ENCODE measurements around the gene STX17. TPM values are rescaled to one million over a fixed set of nuclear protein-coding genes. Genes with fewer than 3 reads are reported as not detected.

Gene STX17
- total RNA-seq, 1 experiment from 2014 or later = 24.6 TPM

- DNase-seq (ENCODE audit: low read depth, low spot score) (no peak), ATAC-seq (no peak)
- RAD21 ChIA-PET (ENCODE audit: low non-redundant PET in 1 of 2, low total read pairs in 2 of 2, uncharacterized antibody in 2 of 2, unreplicated experiment in 2 of 2) = no interaction called here
- TF ChIP-seq TCF7L2 (IDR thresholded peaks at IDR 0.05; ENCODE audit: borderline replicate concordance, extremely low read depth, insufficient read depth, insufficient read length) (no peak), EZH2 (IDR thresholded peaks at IDR 0.05) (no peak), SP1 (IDR thresholded peaks at IDR 0.05; ENCODE audit: low read depth) (no peak), CTCF (IDR thresholded peaks at IDR 0.05 in 2 of 3, conservative IDR thresholded peaks at IDR 0.05 in 1 of 3; ENCODE audit: borderline replicate concordance in 1 of 3, insufficient read depth in 1 of 3, low read depth in 2 of 3, low read length in 2 of 3) (no peak), POLR2A (IDR thresholded peaks at IDR 0.05; ENCODE audit: borderline replicate concordance, extremely low read depth, insufficient read depth, insufficient read length) (no peak), ELF1 (IDR thresholded peaks at IDR 0.05; ENCODE audit: borderline replicate concordance, low read depth) (no peak), EZH2phosphoT487 (IDR thresholded peaks at IDR 0.05; ENCODE audit: borderline replicate concordance) (no peak), JUND (IDR thresholded peaks at IDR 0.05) (no peak), ZFX (IDR thresholded peaks at IDR 0.05) (no peak), ATF3 (IDR thresholded peaks at IDR 0.05) (no peak), MAX (IDR thresholded peaks at IDR 0.05) (no peak), CBX3 (IDR thresholded peaks at IDR 0.05; ENCODE audit: low read depth) (no peak)
- no peak overlapping the region for H3K9ac ChIP-seq (ENCODE audit: low read length)
- H3K9me2 ChIP-seq (ENCODE audit: insufficient read depth) = no peaks in the 10 kb centered on the region
- no peaks in the 10 kb centered on the region for H3K4me1 ChIP-seq (ENCODE audit: control insufficient read depth in 1 of 2, insufficient read depth in 2 of 2, low read length in 2 of 2)
- no peaks in the 10 kb centered on the region for H3K79me2 ChIP-seq (ENCODE audit: insufficient read depth, low read length)
- H3K4me3 ChIP-seq (replicated peaks in 1 of 2; ENCODE audit: low read depth in 1 of 2, low read length in 2 of 2) = no peak overlapping the region
- H4K20me1 ChIP-seq (ENCODE audit: insufficient read depth) = no peaks in the 10 kb centered on the region
- no peak overlapping the region for H3K4me2 ChIP-seq (ENCODE audit: low read length)
- H3K36me3 ChIP-seq (ENCODE audit: control insufficient read depth in 1 of 2, insufficient read depth in 2 of 2, low read length in 2 of 2) = no peaks in the 10 kb centered on the region
- H3K27ac ChIP-seq (ENCODE audit: low read depth, low read length) = no peak overlapping the region
- H3K9me3 ChIP-seq (ENCODE audit: control insufficient read depth in 1 of 2, insufficient read depth in 1 of 2, low read depth in 1 of 2, low read length in 2 of 2) = no peaks in the 10 kb centered on the region
- no peaks in the 10 kb centered on the region for H3K27me3 ChIP-seq (ENCODE audit: insufficient read depth, low read length)
- intact Hi-C loops (cut with micrococcal nuclease) = no loop called here
- H2AFZ ChIP-seq (ENCODE audit: low read depth, low read length, poor library complexity, severe bottlenecking) = no peak overlapping the region
- no TSS peak for BruUV-seq (replicated peaks)
- POLR2A ChIA-PET = no interaction called here
- CTCF ChIA-PET = no interaction called here
Measured at GRCh38 chr9:99954819-99955218, 48.4 kb downstream of the STX17 start.
